A549 (cell line): ENCODE measurements around the gene MYO1B. TPM values are rescaled to one million over a fixed set of nuclear protein-coding genes. Genes with fewer than 3 reads are reported as not detected.

Experiments
- ATAC-seq, 2 experiments: fragments of 200-7000 bp in 1 of 2; fragments of >200 bp in 1 of 2; cut with Nextera tagmentation in 1 of 2; cut with Tn5 transposase in 1 of 2; 3 replicates each; pipeline versions ENCODE4 v1.8.0 to v1.9.1; 2018 to 2020; ENCODE audit warnings: mild to moderate bottlenecking in 1 of 2, moderate library complexity in 1 of 2
- CTCF ChIA-PET: fragments of 300-600 bp; sonication (Branson Sonifier 250); formaldehyde crosslinking; extraction: SDS; loops from one replicate; lab custom pipeline; 2021; ENCODE audit warnings: antibody characterized with exemption, inconsistent platforms; lab: Yijun Ruan, JAX
- POLR2A ChIA-PET: fragments of 350-600 bp; formaldehyde crosslinking; extraction: SDS; loops from one replicate; lab custom pipeline; 2021; ENCODE audit warnings: antibody characterized with exemption, inconsistent platforms; lab: Yijun Ruan, JAX
- DNase-seq, 2 experiments: peaks; one replicate each; pipeline versions ENCODE4 v3.0.0 to v3.0.0-alpha.2; 2011 to 2016; ENCODE audit warnings: low read depth in 1 of 2, low spot score in 1 of 2
- FAIRE-seq: peaks from 2 replicates; lab custom pipeline; 2011; peaks lifted over from hg19 to GRCh38; lab: Jason Lieb, UNC
- H3K27ac ChIP-seq, 2 experiments: fragments of >200 bp; sonication (Bioruptor Twin); formaldehyde crosslinking; 3 replicates each; pipeline ENCODE4 v1.5.1; 2016 to 2017
- H3K4me1 ChIP-seq: fragments of >200 bp; sonication (Bioruptor Twin); formaldehyde crosslinking; 3 replicates; pipeline ENCODE4 v1.6.1; 2016
- H3K4me2 ChIP-seq: fragments of >200 bp; sonication (Bioruptor Twin); formaldehyde crosslinking; 3 replicates; pipeline ENCODE4 v1.6.1; 2016
- H3K4me3 ChIP-seq: fragments of >200 bp; sonication (Bioruptor Twin); formaldehyde crosslinking; 3 replicates; pipeline ENCODE4 v1.5.1; 2016
- H3K9me3 ChIP-seq: fragments of >200 bp; sonication (Bioruptor Twin); formaldehyde crosslinking; 3 replicates; pipeline ENCODE4 v1.6.1; 2016
- BHLHE40 ChIP-seq: IDR thresholded peaks from 2 replicates; pipeline ENCODE4 v1.6.1; 2012; ENCODE audit warnings: low read depth, low read length, inconsistent platforms
- CBX2 ChIP-seq: fragments of 200-600 bp; sonication (generic); IDR thresholded peaks from 2 replicates; pipeline ENCODE4 v1.6.1; 2016; ENCODE audit warnings: low read depth, mild to moderate bottlenecking, borderline replicate concordance
- CBX8 ChIP-seq: fragments of 200-600 bp; sonication (generic); IDR thresholded peaks from 2 replicates; pipeline ENCODE4 v1.6.1; 2016
- CEBPB ChIP-seq, 2 experiments: fragments of >200 bp in 1 of 2; sonication (Bioruptor Twin) in 1 of 2; formaldehyde crosslinking in 1 of 2; IDR thresholded peaks; 2 replicates each; pipeline ENCODE4 v1.6.1; 2012 to 2016
- CHD2 ChIP-seq: fragments of 150-350 bp; IDR thresholded peaks from 2 replicates; pipeline ENCODE4 v1.6.1; 2014; ENCODE audit warnings: low read length; ENCODE audit not compliant: partially characterized antibody
- E2F6 ChIP-seq: IDR thresholded peaks from 2 replicates; pipeline ENCODE4 v1.6.1; 2012; ENCODE audit warnings: low read depth, borderline replicate concordance
- EHMT2 ChIP-seq: fragments of 200-600 bp; sonication (generic); IDR thresholded peaks from 2 replicates; pipeline ENCODE4 v1.6.1; 2016; ENCODE audit warnings: antibody characterized with exemption, low read depth, mild to moderate bottlenecking, moderate library complexity
- EP300 ChIP-seq, 2 experiments: fragments of >200 bp; sonication (Bioruptor Twin); formaldehyde crosslinking; IDR thresholded peaks; 2 replicates in 1 of 2; 3 replicates in 1 of 2; pipeline ENCODE4 v1.6.1; 2016 to 2017
- FOSB ChIP-seq: fragments of 250-450 bp; sonication (Bioruptor Pico); IDR thresholded peaks from 2 replicates; pipeline ENCODE4 v1.5.0; 2020; ENCODE audit warnings: mild to moderate bottlenecking, moderate library complexity
- FOSL2 ChIP-seq, 2 experiments: fragments of 450-650 bp in 1 of 2; fragments of >200 bp in 1 of 2; sonication (Bioruptor Twin) in 1 of 2; formaldehyde crosslinking; IDR thresholded peaks; 2 replicates each; pipeline versions ENCODE4 v1.5.0 to v1.6.1; 2016 to 2020; ENCODE audit warnings: mild to moderate bottlenecking in 1 of 2, moderate library complexity in 1 of 2
- FOXS1 ChIP-seq: fragments of 250-450 bp; sonication (Bioruptor Pico); IDR thresholded peaks from 2 replicates; pipeline ENCODE4 v1.5.0; 2020; ENCODE audit warnings: mild to moderate bottlenecking, moderate library complexity
- HEYL ChIP-seq: fragments of 250-450 bp; sonication (Bioruptor Pico); IDR thresholded peaks from 2 replicates; pipeline ENCODE4 v1.8.0; 2021; ENCODE audit warnings: mild to moderate bottlenecking, moderate library complexity
- MAZ ChIP-seq: fragments of 150-350 bp; IDR thresholded peaks from 2 replicates; pipeline ENCODE4 v1.6.1; 2014; ENCODE audit warnings: antibody characterized with exemption, low read depth, low read length, borderline replicate concordance
- MYC ChIP-seq: IDR thresholded peaks from 2 replicates; pipeline ENCODE4 v1.6.1; 2012; ENCODE audit warnings: mild to moderate bottlenecking, inconsistent platforms, low read length, improper control_type of control experiment, borderline replicate concordance
- NR3C1 ChIP-seq: fragments of >200 bp; sonication (Bioruptor Twin); formaldehyde crosslinking; IDR thresholded peaks from 3 replicates; pipeline ENCODE4 v1.6.1; 2017
- POLR2A ChIP-seq: IDR thresholded peaks from 2 replicates; pipeline ENCODE4 v1.6.1; 2012; ENCODE audit warnings: mild to moderate bottlenecking, low read length
- POLR2AphosphoS2 ChIP-seq: conservative IDR thresholded peaks from 2 replicates; pipeline ENCODE4 v1.6.1; 2012; ENCODE audit warnings: low read length, improper control_type of control experiment, inconsistent platforms
- RAD21 ChIP-seq, 2 experiments: fragments of >200 bp in 1 of 2; sonication (Bioruptor Twin) in 1 of 2; formaldehyde crosslinking in 1 of 2; IDR thresholded peaks in 1 of 2; conservative IDR thresholded peaks in 1 of 2; 2 replicates in 1 of 2; 3 replicates in 1 of 2; pipeline ENCODE4 v1.6.1; 2012 to 2018; ENCODE audit warnings: inconsistent platforms in 1 of 2
- RARB ChIP-seq: fragments of 250-450 bp; sonication (Bioruptor Pico); IDR thresholded peaks from 2 replicates; pipeline ENCODE4 v1.8.0; 2021; ENCODE audit warnings: mild to moderate bottlenecking, moderate library complexity
- RCOR1 ChIP-seq: fragments of 150-350 bp; IDR thresholded peaks from 2 replicates; pipeline ENCODE4 v1.6.1; 2014; ENCODE audit warnings: antibody characterized with exemption, low read length, low read depth
- RFX5 ChIP-seq: fragments of 450-650 bp; IDR thresholded peaks from 2 replicates; pipeline ENCODE4 v1.7.1; 2014; ENCODE audit warnings: antibody characterized with exemption, mild to moderate bottlenecking, moderate library complexity
- TFCP2L1 ChIP-seq: fragments of 250-450 bp; sonication (Bioruptor Pico); IDR thresholded peaks from 2 replicates; pipeline ENCODE4 v1.5.0; 2021; ENCODE audit warnings: mild to moderate bottlenecking
- TP53 ChIP-seq: fragments of 250-450 bp; sonication (Bioruptor Pico); IDR thresholded peaks from 2 replicates; pipeline ENCODE4 v1.5.0; 2021; ENCODE audit warnings: mild to moderate bottlenecking, moderate library complexity
- WGBS: methylation state at CpG from one replicate; pipeline ENCODE4 v1.1.6; 2017; ENCODE audit errors: missing lambda C conversion rate; 5-methylcytosine and 5-hydroxymethylcytosine counted together
- polyA plus RNA-seq, 4 experiments: library from polyadenylated mRNA; depleted of rRNA in 3 of 4; stranded (reverse); fragments of >200 nt; fragmentation: RNase III in 1 of 4; extraction: RNeasy Plus Mini Kit Qiagen cat#74134 plus additional on column Dnase treatment in 1 of 4; gene quantifications; 2 replicates in 3 of 4; 3 replicates in 1 of 4; pipeline ENCODE4 v1.2.3, GENCODE V29; 2011 to 2017
- TF ChIP-seq, protein P1 (sequence below): fragments of 150-350 bp; IDR thresholded peaks from 2 replicates; pipeline ENCODE4 v1.6.1; 2014; ENCODE audit warnings: low read depth, mild to moderate bottlenecking, low read length
- TF ChIP-seq, protein P2 (sequence below): fragments of 250-450 bp; sonication (Bioruptor Pico); IDR thresholded peaks from 2 replicates; pipeline ENCODE4 v1.5.0; 2021; ENCODE audit warnings: mild to moderate bottlenecking, moderate library complexity, borderline replicate concordance
- TF ChIP-seq, protein P3 (sequence below): IDR thresholded peaks from 2 replicates; pipeline ENCODE4 v1.6.1; 2012

MYO1B gene
- polyA plus RNA-seq, 2 of the 4 experiments (the other 2 are of a cell fraction): 77.7 to 159 TPM

DNA sequence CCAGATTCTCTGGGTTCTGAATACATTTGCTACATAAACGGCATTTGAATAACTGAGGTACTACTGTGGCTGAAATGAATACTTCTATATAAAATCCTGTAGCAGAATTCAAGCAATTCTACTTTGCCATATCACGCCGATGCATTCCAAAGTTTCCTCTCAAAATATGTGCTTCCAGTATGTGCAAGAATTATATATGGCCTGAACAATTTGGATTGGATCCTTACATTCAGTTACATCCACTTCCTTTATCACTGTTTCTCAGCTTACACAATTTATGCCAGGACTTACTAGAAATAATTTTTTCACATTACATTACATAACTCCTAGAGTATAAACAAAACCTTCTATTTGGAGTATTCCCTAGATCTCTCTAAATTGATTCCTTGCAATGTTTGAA lies 48.1 kb upstream of the MYO1B start:
- WGBS: 96% methylated on average over 3 of the region's 3 CpGs
- CTCF ChIA-PET: interaction anchor here (0.9 to 2.1 kb wide), 3 partner anchors 13 to 32 kb away, joined by 3 to 7 read pairs (median 3); no protein-coding TSS in a partner anchor
- Histone ChIP-seq H3K27ac (no peak overlapping the region), H3K4me1 (no peaks in the 10 kb centered on the region), H3K4me2 (no peak overlapping the region), H3K9me3 (no peaks in the 10 kb centered on the region), H3K4me3 (no peak overlapping the region)
- no peak for FAIRE-seq
- no peak for ATAC-seq
- no peak for DNase-seq
- TF ChIP-seq HEYL (no peak), TP53 (CRISPR knock-in tag) (no peak), TFCP2L1 (CRISPR knock-in tag) (no peak), CBX2 (no peak), POLR2A (no peak), E2F6 (no peak), CHD2 (no peak), POLR2AphosphoS2 (no peak), CBX8 (no peak)
- TF ChIP-seq, protein P1, sequence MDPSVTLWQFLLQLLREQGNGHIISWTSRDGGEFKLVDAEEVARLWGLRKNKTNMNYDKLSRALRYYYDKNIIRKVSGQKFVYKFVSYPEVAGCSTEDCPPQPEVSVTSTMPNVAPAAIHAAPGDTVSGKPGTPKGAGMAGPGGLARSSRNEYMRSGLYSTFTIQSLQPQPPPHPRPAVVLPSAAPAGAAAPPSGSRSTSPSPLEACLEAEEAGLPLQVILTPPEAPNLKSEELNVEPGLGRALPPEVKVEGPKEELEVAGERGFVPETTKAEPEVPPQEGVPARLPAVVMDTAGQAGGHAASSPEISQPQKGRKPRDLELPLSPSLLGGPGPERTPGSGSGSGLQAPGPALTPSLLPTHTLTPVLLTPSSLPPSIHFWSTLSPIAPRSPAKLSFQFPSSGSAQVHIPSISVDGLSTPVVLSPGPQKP: no peak
- POLR2A ChIA-PET: no interaction called here

- FAIRE-seq: no peak
- Histone ChIP-seq H3K4me2 (no peak overlapping the region), H3K4me1 (0 out of 3 replicates have a peak, but pooled peaks cover 4% of the 10 kb centered on the region), H3K27ac (no peak overlapping the region), H3K4me3 (no peak overlapping the region), H3K9me3 (peaks cover 4% of the 10 kb centered on the region; the same call in 1 of the 3 replicates)
- WGBS: 80% methylated on average over 4 of the region's 4 CpGs
- DNase-seq: no peak
- CTCF ChIA-PET: interaction anchor here (0.9 to 2.1 kb wide), 4 partner anchors 15 to 33 kb away, joined by 3 to 7 read pairs (median 4); no protein-coding TSS in a partner anchor
- TF ChIP-seq RCOR1 (no peak), CEBPB (IDR thresholded peaks at IDR 0.05) (no peak), MYC (no peak), BHLHE40 (no peak), TFCP2L1 (CRISPR knock-in tag) (no peak), MAZ (no peak), FOSB (CRISPR knock-in tag) (no peak), CBX8 (no peak), FOXS1 (CRISPR knock-in tag) (no peak), FOSL2 (IDR thresholded peaks at IDR 0.05) (no peak), FOSL2 (CRISPR knock-in tag; IDR thresholded peaks at IDR 0.05) (no peak), RARB (CRISPR knock-in tag) (no peak)
- TF ChIP-seq, protein P2, sequence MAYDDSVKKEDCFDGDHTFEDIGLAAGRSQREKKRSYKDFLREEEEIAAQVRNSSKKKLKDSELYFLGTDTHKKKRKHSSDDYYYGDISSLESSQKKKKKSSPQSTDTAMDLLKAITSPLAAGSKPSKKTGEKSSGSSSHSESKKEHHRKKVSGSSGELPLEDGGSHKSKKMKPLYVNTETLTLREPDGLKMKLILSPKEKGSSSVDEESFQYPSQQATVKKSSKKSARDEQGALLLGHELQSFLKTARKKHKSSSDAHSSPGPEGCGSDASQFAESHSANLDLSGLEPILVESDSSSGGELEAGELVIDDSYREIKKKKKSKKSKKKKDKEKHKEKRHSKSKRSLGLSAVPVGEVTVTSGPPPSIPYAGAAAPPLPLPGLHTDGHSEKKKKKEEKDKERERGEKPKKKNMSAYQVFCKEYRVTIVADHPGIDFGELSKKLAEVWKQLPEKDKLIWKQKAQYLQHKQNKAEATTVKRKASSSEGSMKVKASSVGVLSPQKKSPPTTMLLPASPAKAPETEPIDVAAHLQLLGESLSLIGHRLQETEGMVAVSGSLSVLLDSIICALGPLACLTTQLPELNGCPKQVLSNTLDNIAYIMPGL (CRISPR knock-in tag): no peak
- no peak for ATAC-seq
- POLR2A ChIA-PET: no interaction called here
These were observed 46.9 kb upstream of the MYO1B start for GRCh38 chr2:191198271-191198670.

GRCh38 chr2:191199929-191200512 lies 45.2 kb upstream of the MYO1B start:
- 90% methylated on average over 6 of the region's 6 CpGs for WGBS
- CTCF ChIA-PET: interaction anchor here (0.7 kb wide), 1 partner anchor 10 kb away, joined by 3 read pairs; no protein-coding TSS in a partner anchor
- TF ChIP-seq EHMT2 (no peak), RFX5 (no peak), MAZ (no peak), POLR2AphosphoS2 (no peak), EP300 (IDR thresholded peaks at IDR 0.05) (no peak), CEBPB (IDR thresholded peaks at IDR 0.05) (no peak), RAD21 (conservative IDR thresholded peaks at IDR 0.05 in 1 of 2, IDR thresholded peaks at IDR 0.05 in 1 of 2) (no peak), FOSB (CRISPR knock-in tag) (no peak), NR3C1 (no peak)
- TF ChIP-seq, protein P3, sequence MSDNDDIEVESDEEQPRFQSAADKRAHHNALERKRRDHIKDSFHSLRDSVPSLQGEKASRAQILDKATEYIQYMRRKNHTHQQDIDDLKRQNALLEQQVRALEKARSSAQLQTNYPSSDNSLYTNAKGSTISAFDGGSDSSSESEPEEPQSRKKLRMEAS: no peak
- Histone ChIP-seq H3K9me3 (peaks cover 6% of the 10 kb centered on the region; the same call in 1 of the 3 replicates), H3K4me2 (no peak overlapping the region), H3K27ac (no peak overlapping the region), H3K4me3 (no peak overlapping the region), H3K4me1 (0 out of 3 replicates have a peak, but pooled peaks cover 4% of the 10 kb centered on the region)
- POLR2A ChIA-PET: no interaction called here
- no peak for ATAC-seq
- no peak for DNase-seq
- no peak for FAIRE-seq
